ENCODE measurements around the gene SPIRE2. TPM values are rescaled to one million over a fixed set of nuclear protein-coding genes. Genes with fewer than 3 reads are reported as not detected.

Gene SPIRE2
- total RNA-seq, 1 donor = 3.5 TPM

DNA sequence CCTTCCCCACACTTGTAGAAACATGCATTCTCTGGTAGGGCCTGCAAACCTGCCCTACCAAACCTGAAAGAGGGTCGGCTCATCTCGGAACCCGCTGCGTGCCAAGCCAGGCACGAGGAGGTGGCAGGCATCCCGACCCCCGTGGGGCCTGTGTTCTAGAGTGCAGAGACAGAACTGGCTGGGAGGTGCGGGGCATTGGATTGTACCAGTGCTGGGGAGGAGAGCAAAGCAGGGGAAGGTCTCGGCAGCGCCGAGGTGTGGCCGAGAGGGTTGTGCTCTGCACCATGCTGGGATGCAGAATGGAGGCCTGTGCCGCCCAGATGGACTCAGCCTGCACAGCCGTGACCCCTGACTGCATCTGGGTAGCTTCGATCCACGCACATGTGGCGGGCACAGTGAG is 72.6 kb downstream of the SPIRE2 start:
- TF ChIP-seq, protein P1, sequence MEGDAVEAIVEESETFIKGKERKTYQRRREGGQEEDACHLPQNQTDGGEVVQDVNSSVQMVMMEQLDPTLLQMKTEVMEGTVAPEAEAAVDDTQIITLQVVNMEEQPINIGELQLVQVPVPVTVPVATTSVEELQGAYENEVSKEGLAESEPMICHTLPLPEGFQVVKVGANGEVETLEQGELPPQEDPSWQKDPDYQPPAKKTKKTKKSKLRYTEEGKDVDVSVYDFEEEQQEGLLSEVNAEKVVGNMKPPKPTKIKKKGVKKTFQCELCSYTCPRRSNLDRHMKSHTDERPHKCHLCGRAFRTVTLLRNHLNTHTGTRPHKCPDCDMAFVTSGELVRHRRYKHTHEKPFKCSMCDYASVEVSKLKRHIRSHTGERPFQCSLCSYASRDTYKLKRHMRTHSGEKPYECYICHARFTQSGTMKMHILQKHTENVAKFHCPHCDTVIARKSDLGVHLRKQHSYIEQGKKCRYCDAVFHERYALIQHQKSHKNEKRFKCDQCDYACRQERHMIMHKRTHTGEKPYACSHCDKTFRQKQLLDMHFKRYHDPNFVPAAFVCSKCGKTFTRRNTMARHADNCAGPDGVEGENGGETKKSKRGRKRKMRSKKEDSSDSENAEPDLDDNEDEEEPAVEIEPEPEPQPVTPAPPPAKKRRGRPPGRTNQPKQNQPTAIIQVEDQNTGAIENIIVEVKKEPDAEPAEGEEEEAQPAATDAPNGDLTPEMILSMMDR (IDR thresholded peaks at IDR 0.05; ENCODE audit: insufficient read depth, low read depth, low read length) = no peak
- no peak overlapping the region for H3K4me3 ChIP-seq (ENCODE audit: low read depth, low read length)
- DNase-seq (ENCODE audit: low read depth) = no peak

DNA sequence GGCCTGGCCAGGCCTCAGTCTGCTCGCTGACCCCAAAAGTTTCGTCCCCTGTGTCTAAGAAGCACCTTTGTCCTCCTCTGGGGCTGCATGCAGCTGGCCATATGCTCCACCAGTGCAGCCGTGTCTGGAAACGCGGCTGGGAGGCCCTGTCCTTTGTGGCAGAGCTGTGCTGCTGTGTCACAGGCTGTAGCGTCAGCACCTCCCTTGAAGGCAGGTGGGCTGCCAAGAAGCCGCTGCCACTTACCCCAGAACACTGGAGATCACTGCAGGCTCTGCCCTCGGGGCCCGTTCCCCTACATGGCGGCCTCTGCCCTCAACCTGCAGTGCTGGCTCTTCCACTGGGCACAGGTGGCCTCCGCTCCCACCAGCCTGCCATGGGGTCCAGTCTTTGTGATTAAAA is 74.7 kb downstream of the SPIRE2 start:
- H3K4me3 ChIP-seq (ENCODE audit: low read depth, low read length) = no peak overlapping the region
- TF ChIP-seq, protein P1 (IDR thresholded peaks at IDR 0.05; ENCODE audit: insufficient read depth, low read depth, low read length) = no peak
- DNase-seq (ENCODE audit: low read depth) = no peak

DNA sequence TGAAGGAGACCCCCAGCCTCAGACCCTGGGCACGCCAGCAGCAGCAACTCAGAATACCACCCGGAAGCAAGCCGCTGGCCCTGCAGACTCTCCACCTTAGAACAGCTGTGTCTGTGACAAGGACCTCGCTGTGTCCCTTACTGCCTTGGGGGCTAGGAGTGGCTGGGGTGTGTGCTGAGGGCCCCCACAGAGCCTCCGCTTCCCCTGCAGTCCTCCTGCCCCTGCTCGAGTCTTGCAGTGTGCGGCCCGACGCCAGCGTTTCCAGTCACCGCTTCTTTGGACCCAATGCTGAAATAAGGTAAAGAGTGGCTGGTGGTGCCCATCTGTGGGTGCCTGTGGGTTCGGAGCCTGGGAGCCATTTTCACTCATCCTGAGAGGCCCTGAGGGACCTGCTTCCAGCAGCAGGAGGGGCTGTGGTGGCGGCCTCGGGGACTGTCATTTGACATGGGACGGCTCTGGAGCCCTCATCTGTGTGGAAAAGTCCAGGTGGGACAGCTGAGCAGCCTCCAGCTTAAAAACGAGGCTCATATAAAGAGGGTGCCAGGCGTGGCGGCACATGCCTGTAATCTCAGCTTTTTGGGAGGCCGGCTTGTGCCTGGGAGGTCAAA is 75.7 kb downstream of the SPIRE2 start:
- DNase-seq (ENCODE audit: low read depth) = no peak
- H3K4me3 ChIP-seq (ENCODE audit: low read depth, low read length) = no peak overlapping the region
- TF ChIP-seq, protein P1 (IDR thresholded peaks at IDR 0.05; ENCODE audit: insufficient read depth, low read depth, low read length) = no peak

DNA sequence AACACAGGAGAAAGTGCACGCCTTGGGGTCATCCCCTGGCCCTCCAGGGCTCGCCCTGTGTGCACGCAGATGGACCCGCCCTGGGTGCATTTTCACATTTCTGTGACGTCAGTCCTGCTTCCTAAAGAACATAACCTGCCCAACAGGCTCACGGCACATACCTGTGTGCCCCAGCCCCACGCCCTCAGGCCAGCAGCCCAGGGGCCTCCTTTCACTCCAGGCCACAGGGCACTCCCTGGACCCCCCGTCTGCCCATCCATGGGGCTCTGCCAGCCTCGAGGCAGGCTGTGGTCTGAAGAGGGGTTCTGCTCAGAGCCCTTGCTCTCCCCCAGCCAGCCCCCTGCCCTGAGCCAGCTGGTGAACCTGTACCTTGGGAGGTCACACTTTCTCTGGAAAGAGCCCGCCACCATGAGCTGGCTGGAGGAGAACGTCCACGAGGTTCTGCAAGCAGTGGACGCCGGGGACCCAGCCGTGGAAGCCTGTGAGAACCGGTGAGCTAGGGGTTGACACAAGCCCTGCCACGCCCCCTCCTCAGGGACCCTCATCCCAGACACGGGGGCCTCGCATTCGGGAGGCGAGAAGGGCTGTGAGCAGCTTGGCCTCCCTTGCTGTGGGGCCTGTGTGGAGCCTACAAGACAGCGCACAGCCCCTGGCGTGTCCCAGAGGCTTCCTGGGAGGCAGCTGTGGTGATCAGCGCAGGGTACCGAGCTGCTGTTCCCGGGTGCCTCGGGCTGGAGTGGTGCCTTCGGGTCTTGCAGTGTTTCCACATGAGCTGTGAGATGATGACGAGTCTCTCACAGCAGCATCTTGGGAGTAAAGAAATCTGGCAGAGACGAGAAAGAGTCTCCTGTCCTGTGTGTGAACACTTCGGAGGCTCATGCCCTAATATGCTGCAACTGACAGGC is 76.6 kb downstream of the SPIRE2 start:
- TF ChIP-seq, protein P1 (IDR thresholded peaks at IDR 0.05; ENCODE audit: insufficient read depth, low read depth, low read length) = no peak
- H3K4me3 ChIP-seq (ENCODE audit: low read depth, low read length) = no peak overlapping the region
- no peak for DNase-seq (ENCODE audit: low read depth)

DNA sequence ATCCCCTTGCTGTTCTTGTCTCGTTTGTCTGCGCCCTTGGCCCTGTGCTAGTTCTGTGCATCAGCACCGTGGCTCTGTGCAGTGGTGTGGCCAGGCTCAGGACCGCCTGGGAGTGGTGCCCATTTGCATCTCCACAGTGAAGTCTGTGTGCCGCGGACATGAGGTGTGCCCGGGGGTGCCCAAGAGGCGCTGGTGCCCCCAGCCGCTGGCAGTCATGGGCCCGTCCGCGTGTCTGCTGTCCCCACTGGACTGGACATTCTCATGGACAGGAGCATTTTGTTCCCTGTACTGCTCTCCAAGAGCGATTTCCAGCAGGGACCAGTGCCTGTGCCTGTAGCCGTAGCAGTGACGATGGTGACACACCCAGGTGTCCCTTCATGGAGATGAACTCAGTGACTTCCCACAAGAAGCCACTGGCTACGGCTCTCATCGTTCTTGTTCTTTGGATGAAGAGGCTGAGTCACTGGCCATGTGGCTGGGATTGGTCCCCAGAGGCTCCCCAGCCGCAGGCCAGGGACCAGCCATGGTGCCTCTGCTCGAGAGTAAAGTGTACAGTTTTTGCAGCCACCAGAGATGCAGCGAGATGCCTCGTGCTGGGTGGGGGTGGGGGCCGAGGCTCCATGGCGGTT is 77.3 kb downstream of the SPIRE2 start:
- DNase-seq (ENCODE audit: low read depth) = no peak

More for the DNA sequence above, 77.3 kb downstream of the SPIRE2 start:
- no peak overlapping the region for H3K4me3 ChIP-seq (ENCODE audit: low read depth, low read length)
- TF ChIP-seq, protein P1 (IDR thresholded peaks at IDR 0.05; ENCODE audit: insufficient read depth, low read depth, low read length) = no peak
